Stimulated activated CD4-positive, alpha-beta T cell treated with anti-CD3 and anti-CD28 coated beads, Interleukin-15, amount 100 ng/mL, for 24 hours (primary cell): ENCODE results near the gene SPON1.
"Not testable (repeated sequence)": the region's sequence is repeated elsewhere in the genome, so short reads cannot be mapped to it uniquely, and the experiment has no call there.

Experiments used
- DNase-seq: peaks from one replicate; pipeline ENCODE4 v3.0.0-alpha.2; 2020

SPON1 gene

DNA sequence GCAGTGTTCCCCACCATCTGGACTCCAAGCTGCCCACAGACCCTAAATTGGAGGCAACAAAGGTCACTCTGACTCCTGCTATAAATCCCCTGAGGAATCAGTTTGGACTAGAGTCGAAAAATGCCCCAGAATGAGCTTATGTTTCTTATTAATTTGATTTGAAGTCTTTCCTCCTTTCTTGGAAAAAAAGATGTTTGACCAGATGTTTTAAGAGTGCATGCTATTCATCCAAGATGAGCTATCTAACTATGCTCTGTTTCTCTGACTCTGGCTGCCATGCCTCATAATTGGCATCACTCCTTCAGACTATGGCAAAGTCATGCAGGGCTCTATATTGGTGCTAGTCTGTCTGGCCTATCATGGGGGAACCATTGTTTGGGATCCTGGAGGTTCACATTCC is 174.0 kb downstream of the SPON1 start:
- no peak for DNase-seq

DNA sequence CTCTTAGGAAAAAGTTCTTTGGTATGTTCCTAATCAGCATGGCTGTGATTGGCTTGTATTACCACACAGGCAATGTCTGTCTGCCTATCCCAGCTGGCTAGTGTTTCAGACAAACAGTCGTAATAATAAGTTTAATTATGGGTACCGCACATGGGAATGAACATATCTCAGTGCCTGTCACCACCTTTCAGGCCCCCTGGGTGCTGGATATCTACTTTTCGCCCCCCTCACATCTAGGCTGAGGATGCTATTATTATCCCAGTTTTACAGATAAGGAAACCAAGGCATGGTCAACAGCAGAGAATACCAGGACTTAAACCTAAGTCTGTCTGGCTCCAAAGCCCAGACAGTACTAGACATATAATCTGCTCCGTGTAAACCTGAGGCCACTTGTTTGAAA is 174.8 kb downstream of the SPON1 start:
- DNase-seq = no peak

DNA sequence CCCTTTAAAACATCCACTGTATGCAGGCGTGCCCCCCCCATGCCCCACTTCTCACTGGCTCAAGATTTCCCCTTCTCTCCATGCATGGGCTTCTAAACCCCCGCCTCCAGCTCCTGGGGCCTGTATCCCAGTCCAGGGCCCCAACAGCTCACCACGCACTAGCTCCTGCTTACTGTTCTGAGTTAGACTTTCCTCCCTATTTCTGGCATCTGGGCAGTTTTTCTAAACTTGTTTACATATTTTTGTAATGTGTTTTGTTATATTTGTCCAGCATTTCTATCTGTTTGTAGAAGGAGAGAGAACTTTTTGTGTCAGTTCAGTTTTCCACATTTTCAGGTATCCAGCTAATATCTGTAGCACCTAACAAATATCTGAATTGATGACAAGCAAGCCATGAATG is 178.5 kb downstream of the SPON1 start:
- no peak for DNase-seq

DNA sequence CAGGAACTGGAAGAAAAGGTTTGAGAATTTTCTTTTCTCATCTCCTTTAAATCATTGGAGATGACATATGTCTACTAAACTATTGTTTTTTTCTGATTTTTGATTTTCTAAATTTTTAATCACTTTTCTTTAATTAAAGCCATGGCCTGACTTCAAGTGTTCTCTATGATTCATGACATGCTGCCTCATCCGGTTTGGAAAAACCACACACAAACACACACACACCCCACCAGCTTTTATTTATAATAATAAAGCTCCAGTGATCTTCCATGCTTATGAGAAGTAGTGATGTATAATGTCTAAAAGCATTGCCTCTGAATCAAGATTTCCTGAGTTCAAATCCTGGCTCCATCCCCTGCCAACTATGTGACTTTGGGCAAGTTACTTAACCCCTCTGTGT is 179.2 kb downstream of the SPON1 start:
- no peak for DNase-seq

DNA sequence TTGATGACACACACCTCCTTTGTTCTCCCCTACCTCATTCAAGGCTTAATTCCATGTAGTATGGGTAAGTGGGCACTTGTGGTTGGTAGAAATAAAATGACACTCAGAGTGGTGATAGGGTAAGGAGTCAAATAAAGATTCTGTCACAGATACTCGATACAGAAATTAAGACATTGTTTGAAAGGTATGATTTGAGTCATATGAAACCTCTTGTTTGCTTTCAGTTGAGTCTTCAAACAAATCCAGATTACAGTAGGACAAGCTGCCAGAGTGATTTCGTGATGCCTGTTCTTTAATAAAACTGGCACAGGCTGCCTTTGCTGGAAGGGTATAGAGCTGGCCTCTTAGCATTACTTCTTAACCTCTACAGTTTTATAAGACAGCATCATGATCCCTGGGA is 182.4 kb downstream of the SPON1 start:
- DNase-seq = no peak

DNA sequence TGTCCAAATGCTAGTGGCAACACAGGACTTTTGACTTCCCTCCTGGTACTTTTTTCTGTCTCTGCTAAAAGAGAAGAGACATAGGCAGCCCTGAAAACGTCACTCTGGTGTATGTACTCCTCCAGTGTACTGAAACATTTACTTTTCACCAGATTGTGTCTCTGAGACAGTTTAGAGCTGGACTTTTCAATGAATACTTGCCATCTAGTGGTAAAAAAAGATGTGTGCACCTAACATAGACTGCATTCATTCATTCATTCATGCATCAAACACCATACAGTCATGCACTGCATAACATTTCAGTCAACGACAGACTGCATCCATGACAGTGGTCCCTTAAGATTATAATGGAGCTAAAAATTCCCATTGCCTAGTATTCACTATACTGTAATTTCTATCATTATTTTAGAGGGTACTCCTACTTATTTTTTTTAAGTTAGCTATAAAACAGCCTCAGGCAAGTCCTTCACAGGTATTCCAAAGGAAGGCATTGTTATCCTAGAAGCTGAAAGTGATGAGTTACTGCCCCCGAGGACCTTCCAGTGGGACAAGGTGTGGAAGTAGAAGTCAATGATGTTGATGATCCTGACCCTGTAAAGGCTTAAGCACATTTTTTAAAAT is 186.2 kb downstream of the SPON1 start:
- no peak for DNase-seq

DNA sequence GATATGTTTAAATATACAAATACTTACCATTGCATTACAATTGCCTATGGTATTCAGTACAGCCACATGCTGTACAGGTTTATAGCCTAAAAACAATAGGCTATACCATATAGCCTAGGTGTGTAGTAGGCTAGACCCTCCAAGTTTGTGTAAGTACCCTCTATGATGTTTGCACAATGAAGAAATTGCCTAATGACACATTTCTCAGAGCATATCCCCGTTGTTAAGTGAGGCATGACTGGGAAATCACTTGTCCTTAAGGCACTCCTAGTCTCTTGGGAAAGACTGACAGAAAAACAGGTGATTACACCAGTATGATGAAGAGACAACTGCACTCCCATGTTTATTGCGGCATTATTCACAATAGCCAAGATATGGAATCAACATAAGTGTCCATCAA is 187.2 kb downstream of the SPON1 start:
- no peak for DNase-seq

DNA sequence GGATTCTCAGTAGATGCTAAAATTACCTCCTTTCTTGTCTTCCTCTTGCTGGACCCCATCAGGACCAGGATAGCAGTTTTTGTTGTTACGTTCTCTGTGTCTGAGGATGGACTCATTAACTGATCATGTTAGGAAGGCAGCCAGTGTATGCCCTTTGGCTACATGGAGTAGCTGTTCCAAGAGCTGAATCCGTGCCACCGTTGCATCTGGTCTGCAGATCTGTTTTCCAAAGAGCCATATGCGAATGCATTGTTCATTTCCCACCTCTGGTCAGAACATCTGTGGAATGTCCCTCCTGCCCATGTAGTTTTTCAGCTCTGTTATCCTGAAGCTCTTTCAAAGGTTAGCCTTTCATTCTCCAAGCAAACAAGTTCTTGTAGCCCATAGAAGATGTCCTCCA is 188.4 kb downstream of the SPON1 start:
- no peak for DNase-seq

DNA sequence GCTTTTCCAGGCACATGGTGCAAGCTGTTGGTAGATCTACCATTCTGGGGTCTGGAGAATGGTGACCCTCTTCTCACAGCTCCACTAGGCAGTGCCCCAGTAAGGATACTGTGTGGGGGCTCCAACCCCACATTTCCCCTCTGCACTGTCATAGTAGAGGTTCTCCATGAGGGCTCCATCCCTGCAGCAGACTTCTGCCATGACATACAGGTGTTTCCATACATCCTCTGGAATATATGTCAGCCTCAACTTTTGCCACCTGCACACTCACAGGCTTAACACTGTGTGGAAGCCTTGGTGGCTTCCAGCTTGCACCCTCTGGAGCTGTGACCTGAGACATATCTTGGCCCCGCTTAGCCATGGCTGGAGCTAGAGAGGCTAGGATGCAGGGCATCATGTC is 191.6 kb downstream of the SPON1 start:
- DNase-seq = not testable (repeated sequence)

DNA sequence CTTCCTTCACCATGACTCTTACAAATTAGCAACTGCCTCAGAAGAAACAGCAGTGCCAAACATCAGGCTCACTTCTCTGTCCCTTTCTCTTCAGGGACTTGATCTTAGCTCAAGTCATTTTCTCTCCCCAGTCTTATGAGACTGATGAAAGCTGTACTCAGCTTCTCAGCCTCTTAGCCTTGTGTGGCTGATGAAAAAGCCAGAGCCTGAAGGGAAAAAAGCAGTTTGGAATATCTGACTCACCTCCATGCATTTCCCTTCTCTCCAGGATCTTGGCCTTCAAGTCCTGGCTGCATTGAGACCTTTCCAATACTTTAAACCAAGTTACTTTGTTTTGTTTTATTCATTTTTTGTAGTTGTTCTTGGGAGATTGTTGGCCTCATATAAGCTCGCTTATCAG is 195.9 kb downstream of the SPON1 start:
- DNase-seq = no peak

DNA sequence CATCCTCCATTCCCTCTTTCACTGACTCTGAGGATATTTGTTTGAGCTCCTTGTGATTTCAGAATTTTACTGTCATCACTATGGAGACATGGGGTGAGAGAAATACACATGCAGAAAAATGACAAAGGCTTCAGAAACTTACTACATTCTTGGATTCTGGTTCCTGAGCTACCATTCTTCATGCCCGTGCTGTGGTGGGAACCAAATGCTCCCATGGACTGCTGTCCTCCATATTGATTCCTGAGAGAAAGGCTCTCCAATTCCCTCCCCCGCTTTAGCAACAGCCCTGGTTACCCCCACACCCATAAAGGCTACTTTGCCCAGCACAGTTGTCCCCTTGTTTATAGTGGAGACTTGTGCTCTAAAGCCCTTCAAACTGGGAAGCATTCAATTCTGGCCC is 201.1 kb downstream of the SPON1 start:
- DNase-seq = no peak

DNA sequence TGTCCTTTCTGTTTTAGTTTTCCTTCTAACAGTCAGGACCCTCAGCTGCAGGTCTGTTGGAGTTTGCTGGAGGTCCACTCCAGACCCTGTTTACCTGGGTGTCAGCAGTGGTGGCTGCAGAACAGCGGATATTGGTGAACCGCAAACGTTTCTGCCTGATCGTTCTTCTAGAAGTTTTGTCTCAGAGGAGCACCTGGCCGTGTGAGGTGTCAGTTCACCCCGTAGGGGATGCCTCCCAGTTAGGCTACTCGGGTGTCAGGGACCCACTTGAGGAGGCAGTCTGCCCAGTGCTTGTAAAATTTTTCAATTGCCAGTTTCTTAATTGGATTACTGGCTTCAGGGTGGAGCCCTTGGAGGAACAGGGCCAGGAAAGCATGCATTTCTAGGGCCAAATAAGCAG is 211.2 kb downstream of the SPON1 start:
- not testable (repeated sequence) for DNase-seq

DNA sequence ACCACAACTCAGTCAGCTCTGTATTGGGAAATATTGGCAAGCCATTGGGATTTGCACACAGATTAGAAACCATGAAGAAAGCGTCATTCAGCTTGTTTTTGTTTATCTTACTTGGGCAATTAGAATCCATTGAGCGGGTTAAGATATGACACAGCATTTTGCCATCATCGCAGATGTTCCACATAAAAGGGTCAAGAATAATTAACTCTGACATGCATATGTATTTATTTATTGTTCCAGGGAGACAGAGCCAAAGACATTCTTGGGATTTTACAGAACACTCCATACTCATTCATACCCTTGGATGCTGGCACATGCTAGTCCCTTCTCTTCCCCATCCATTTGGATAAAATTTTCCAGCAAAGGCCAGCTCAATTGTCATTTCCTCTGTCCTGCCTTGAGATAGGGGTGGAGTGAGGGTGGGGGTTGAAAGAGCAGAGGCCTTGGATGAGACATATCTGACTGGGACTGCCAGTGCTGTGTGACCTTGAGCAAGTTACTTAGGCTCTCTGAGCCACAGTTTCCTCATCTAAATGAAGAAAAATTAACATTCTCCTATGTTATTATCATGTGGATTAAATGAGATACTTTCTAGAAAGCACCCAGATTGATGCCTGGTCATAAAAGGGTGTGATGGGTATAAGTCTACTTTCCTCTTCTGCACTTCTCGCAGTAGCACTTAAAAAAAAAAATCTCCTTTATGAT is 216.7 kb downstream of the SPON1 start:
- DNase-seq = no peak

DNA sequence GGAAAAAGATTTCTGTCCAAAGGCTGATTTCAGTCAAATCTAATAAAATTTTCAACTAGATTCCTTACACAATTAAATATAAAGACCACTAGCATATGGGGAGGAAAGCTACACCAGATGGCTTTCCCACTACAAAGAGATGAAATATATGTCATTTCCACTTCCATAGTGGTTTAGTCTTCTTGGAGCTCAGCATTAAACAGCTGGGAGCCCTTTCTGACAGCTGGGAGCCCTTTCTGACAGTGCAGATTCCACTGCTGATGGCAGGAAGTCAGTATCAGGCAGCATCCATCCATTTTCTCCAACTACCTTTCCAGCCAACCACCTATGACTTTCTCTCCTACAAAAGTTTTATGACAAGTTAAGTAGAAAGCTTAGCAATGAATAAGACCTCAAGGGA is 218.6 kb downstream of the SPON1 start:
- no peak for DNase-seq

DNA sequence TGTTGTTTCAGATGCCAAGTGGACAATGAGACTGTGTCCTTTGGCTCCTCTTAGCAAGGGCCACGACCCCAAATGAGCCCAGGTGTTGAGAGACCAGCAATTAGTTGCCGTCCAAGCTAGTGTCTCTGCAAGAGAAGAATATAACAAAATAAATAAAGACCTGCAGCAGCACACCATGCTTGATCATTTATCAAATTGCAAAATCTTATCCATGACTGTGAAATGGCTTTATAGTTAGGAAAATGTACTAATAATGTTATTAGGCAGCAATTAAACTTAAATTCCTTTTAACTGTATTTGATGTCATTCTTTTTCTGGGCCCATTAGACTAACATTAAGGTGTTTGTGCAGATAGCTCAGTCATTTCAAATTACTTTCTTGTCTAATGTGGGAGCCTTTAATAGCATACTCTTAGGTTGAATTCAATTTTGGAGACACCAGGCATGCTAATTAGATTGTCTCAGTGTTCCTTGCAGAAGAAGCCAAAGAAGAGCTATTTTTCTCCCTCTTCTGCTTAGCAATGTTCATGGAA is 220.4 kb downstream of the SPON1 start:
- no peak for DNase-seq

DNA sequence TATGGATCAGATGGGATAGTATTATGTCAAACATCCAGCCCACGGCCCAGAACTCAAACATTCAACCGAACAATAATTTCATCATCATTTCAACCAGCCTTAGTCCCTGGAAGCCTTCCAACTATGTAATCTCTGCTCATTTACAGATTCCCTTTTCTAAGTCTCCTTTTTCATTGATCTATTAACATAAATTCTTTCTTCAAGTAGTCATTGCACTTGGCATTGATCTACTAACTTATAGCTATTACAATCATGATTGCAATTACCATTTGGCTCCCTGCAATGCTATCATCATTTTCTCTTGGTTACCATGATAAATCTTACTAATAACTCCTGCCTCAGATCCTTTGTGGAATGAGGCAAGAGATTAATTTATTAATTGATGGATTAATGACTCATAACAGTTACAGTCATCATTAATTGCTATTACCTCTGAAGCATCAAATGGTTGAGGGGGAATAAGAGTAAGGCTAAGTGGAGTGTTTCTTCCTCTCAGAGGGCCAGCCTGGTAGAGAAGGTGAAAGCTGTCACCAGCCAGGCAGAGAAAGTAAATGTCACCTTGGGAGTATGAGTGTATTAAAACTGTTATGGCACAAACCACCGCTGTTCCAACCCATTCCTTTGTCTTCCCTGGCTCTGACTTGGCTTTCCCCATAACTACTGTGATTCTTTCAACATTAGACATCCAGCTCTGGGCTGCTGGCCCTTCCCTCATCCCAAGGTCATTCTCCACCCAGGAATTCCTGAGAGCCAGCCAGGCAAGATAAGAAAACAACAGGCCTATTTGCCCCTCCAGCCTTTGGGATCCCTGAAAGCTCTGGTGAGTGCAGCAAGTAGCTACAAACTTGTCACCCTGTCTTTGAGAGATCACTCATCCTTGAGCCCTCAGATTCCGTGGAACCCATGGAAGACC is 221.8 kb downstream of the SPON1 start:
- DNase-seq = no peak

DNA sequence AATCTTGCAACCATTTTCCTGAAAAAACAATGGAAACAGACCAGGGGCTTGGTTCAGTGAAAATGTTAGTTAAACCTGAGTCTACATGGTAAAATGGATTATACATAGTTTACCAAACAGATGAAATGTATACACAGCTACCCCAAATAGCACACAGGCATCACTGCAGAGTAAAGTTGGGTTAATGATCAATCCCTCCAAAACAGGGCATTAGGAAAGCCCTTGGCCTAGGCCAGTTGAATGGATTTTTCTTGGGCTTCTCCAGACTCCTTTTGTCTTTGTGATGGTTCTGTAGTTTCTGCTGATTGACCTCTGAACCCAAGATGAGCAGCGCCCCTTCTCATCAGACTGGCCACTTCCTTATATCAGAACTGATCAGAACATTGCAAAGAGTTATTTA is 222.9 kb downstream of the SPON1 start:
- DNase-seq = no peak

DNA sequence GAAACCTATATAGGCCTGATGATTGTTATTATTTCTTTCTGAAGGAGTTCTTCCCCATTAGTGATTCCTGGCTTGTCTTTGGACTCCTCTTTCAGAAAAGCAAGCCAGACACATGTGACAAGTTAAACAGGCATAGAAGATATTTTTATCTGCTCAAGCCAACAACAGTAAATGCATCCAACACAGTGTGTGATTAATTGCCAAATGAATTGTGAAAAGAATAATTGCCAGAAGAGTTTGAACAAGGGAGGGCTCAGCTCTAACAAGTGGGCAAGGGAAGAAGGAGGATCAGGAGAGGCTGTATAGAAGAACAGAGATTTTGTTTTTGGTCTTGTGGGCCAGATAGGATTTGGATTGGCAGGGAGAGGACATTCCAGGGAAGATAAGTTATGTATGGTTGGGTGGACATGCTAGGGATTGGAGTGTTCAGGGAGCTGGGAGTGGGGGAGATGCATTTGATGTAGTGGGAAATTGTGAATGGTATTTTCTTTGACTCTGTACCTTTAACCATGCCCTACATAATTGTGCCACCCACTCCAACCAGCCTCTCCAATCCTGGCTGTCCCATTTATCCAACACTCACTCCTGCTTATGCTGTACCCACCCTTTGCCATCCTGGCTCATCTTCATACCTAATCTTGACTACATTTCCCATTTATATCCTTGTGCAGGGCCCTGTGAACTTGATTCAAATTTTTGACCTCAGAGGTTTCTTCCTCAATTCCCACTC is 223.7 kb downstream of the SPON1 start:
- DNase-seq = no peak

DNA sequence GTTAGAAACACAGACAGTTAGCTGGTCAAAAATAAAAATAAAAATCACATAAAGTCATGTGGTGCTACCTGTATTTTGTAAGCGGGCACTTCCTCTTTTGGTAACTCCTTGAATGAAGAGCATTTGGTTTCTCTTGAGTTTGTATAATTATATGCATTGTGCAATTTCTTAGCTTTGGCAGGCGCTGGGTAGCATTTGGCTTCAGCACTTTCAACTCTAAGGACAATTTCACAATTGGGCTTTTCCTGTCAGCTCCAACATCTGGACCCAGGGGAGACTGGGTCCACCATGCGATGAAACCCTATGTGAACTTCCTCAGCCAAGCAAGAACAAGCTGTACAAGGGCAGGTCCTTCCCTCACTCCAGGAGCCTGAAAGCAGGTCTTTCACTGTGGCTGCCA is 227.4 kb downstream of the SPON1 start:
- no peak for DNase-seq

DNA sequence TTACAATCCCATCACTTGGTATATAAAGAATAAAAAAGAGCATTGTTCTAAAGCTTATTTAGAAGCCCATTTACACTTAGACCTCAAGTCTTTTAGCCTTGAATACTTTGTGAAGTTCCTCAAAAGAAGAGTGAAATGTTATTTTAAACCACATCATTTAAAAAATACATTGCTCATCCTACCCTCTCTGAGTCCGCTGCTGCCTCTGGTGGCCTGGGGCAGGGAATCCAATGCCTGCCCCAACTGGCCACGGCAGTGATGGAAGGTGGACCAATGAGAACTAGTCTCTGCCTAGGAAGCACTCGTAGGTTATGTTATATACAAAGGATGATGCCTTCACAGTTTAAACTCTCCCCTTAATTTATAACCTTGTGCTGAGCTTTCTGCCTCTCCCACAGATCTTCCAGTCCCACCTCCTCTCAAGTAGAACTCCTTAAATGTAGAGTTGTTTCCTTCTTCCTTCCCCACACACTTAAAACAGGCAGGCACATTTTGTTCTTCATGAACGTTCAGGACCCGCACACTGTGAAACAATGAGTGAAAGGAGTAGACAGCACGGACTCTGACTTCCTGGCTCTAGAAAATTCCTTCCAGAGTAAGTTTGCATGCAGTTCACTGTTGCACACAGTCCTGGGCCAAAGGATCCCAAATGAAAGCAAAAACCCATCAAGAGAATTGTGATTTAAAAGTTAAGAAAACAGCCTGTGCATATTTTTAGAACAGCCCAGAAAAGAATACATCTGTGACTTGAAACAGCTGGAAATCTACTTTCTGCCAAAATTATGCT is 228.7 kb downstream of the SPON1 start:
- no peak for DNase-seq

DNA sequence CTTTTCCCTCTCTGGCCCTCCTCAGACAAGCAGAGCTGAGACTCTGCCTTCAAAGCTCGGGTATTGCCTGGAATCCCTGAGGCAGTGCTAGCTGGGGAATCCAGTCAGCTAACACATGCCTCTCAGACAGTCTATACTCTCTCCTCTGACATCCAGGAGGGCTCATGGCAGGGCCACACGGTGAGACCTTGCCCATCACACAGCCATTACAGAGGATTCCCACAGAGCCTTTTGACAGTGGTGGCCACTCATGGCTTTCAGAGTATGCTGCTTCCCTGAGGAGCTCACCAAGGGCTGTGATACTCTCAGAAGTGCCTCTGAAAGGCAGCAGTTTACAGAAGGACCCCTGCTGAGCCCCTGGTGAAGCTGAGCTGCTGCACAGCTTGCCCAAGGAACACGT is 231.1 kb downstream of the SPON1 start:
- no peak for DNase-seq
